Effector memory CD8-positive, alpha-beta T cell (primary cell): ENCODE measurements around the gene ZNF398.
"Not testable (repeated sequence)": the region's sequence is repeated elsewhere in the genome, so short reads cannot be mapped to it uniquely, and the experiment has no call there.

Experiments
- ATAC-seq: fragments of 150-1000 bp; cut with Tn5 transposase; replicated peaks from 2 replicates; pipeline ENCODE4 v1.10.0; 2021; ENCODE audit warnings: mild to moderate bottlenecking, moderate library complexity
- DNase-seq, 3 experiments: peaks; one replicate each; pipeline ENCODE4 v3.0.0; 2021
- H3K27ac Mint-ChIP-seq, 2 donors: one replicate each; pipeline ENCODE4 v1.8.0; 2022; ENCODE audit warnings: mild to moderate bottlenecking in 2 of 2, mixed read lengths in 2 of 2, moderate library complexity in 2 of 2
- H3K27me3 Mint-ChIP-seq, 2 donors: one replicate each; pipeline ENCODE4 v1.8.0; 2022; ENCODE audit warnings: mixed read lengths in 2 of 2
- H3K36me3 Mint-ChIP-seq: one replicate; pipeline ENCODE4 v1.8.0; 2022; ENCODE audit warnings: mild to moderate bottlenecking, moderate library complexity, mixed read lengths; ENCODE audit not compliant: insufficient read depth
- H3K4me1 Mint-ChIP-seq, 2 donors: one replicate each; pipeline ENCODE4 v1.8.0; 2022; ENCODE audit warnings: low read depth in 2 of 2, mixed read lengths in 2 of 2
- H3K4me3 Mint-ChIP-seq, 2 donors: one replicate each; pipeline ENCODE4 v1.8.0; 2022; ENCODE audit warnings: mild to moderate bottlenecking in 2 of 2, mixed read lengths in 2 of 2, moderate library complexity in 2 of 2
- H3K9me3 Mint-ChIP-seq, 2 donors: one replicate each; pipeline ENCODE4 v1.8.0; 2022; ENCODE audit warnings: mixed read lengths in 2 of 2

The ZNF398 gene

GRCh38 chr7:149133028-149133710 is 14.1 kb upstream of the ZNF398 start:
- Mint-ChIP-seq H3K27ac (no peak overlapping the region), H3K27me3 (no peaks in the 10 kb centered on the region), H3K9me3 (peaks cover 4 to 7% of the 10 kb centered on the region in 2 donors)

GRCh38 chr7:149136118-149136517 is 11.1 kb upstream of the ZNF398 start:
- no peaks in the 10 kb centered on the region for H3K9me3 Mint-ChIP-seq
- H3K4me3 Mint-ChIP-seq = no peak overlapping the region
- H3K27ac Mint-ChIP-seq = no peak overlapping the region
- ATAC-seq (no peak), DNase-seq (no peak)
- H3K36me3 Mint-ChIP-seq = peaks cover 7% of the 10 kb centered on the region
- H3K4me1 Mint-ChIP-seq = no peaks in the 10 kb centered on the region
- H3K27me3 Mint-ChIP-seq = no peaks in the 10 kb centered on the region

More at GRCh38 chr7:149133028-149133710, 14.1 kb upstream of the ZNF398 start:
- no peak overlapping the region for H3K4me3 Mint-ChIP-seq
- DNase-seq = no peak
- no peaks in the 10 kb centered on the region for H3K4me1 Mint-ChIP-seq
- no peak for ATAC-seq
- H3K36me3 Mint-ChIP-seq = peaks cover 15% of the 10 kb centered on the region

- Mint-ChIP-seq H3K9me3 (no peaks in the 10 kb centered on the region), H3K4me1 (peaks cover 0 to 3% of the 10 kb centered on the region in 2 donors), H3K36me3 (no peaks in the 10 kb centered on the region), H3K27me3 (no peaks in the 10 kb centered on the region), H3K27ac (no peak overlapping the region), H3K4me3 (no peak overlapping the region)
- DNase-seq = no peak
- no peak for ATAC-seq
Measured at GRCh38 chr7:149140831-149141230, 6.4 kb upstream of the ZNF398 start.

- Mint-ChIP-seq H3K4me1 (peaks cover 0 to 4% of the 10 kb centered on the region in 2 donors), H3K36me3 (peaks cover 1% of the 10 kb centered on the region), H3K27me3 (no peaks in the 10 kb centered on the region), H3K9me3 (no peaks in the 10 kb centered on the region), H3K27ac (no peak overlapping the region), H3K4me3 (no peak overlapping the region)
- DNase-seq (no peak), ATAC-seq (no peak)
Measured at GRCh38 chr7:149141893-149142292, 5.4 kb upstream of the ZNF398 start.

GRCh38 chr7:149144436-149144922 is 2.8 kb upstream of the ZNF398 start:
- Mint-ChIP-seq H3K4me1 (peaks cover 8 to 10% of the 10 kb centered on the region in 2 donors), H3K36me3 (peaks cover 16% of the 10 kb centered on the region)
- not testable (repeated sequence) for ATAC-seq, H3K27ac Mint-ChIP-seq, H3K9me3 Mint-ChIP-seq, DNase-seq, H3K27me3 Mint-ChIP-seq, H3K4me3 Mint-ChIP-seq

GRCh38 chr7:149145031-149145845 is 2.0 kb upstream of the ZNF398 start:
- H3K9me3 Mint-ChIP-seq = no peaks in the 10 kb centered on the region
- H3K4me1 Mint-ChIP-seq = peaks cover 12 to 16% of the 10 kb centered on the region in 2 donors
- H3K4me3 Mint-ChIP-seq = peak overlapping the region in 1 of 2 donors; percentile 82
- ATAC-seq (no peak), DNase-seq (no peak)
- no peaks in the 10 kb centered on the region for H3K27me3 Mint-ChIP-seq
- peak overlapping the region in 1 of 2 donors; percentile 55 for H3K27ac Mint-ChIP-seq
- peaks cover 16% of the 10 kb centered on the region for H3K36me3 Mint-ChIP-seq

GRCh38 chr7:149147752-149148653 is 750 bp downstream of the ZNF398 start:
- DNase-seq (peak; percentile 56 to 66 (median 65)), ATAC-seq (peak; percentile 51)
- H3K4me3 Mint-ChIP-seq = peak overlapping the region; percentile 79 to 82
- H3K9me3 Mint-ChIP-seq = no peaks in the 10 kb centered on the region
- H3K27me3 Mint-ChIP-seq = no peaks in the 10 kb centered on the region
- peaks cover 18 to 23% of the 10 kb centered on the region in 2 donors for H3K4me1 Mint-ChIP-seq
- H3K36me3 Mint-ChIP-seq = peaks cover 20% of the 10 kb centered on the region
- H3K27ac Mint-ChIP-seq = peak overlapping the region; percentile 77 to 78

GRCh38 chr7:149150981-149151380 is 3.7 kb downstream of the ZNF398 start:
- Mint-ChIP-seq H3K27ac (no peak overlapping the region), H3K36me3 (peaks cover 46% of the 10 kb centered on the region), H3K4me3 (no peak overlapping the region), H3K9me3 (no peaks in the 10 kb centered on the region), H3K4me1 (peaks cover 23 to 33% of the 10 kb centered on the region in 2 donors), H3K27me3 (no peaks in the 10 kb centered on the region)
- no peak for DNase-seq
- no peak for ATAC-seq

GRCh38 chr7:149153346-149153745 is 6.1 kb downstream of the ZNF398 start:
- Mint-ChIP-seq H3K27ac (peak overlapping the region; percentile 26 to 88), H3K9me3 (no peaks in the 10 kb centered on the region), H3K4me3 (no peak overlapping the region), H3K4me1 (peaks cover 22 to 36% of the 10 kb centered on the region in 2 donors), H3K27me3 (no peaks in the 10 kb centered on the region), H3K36me3 (peaks cover 49% of the 10 kb centered on the region)
- DNase-seq (no peak), ATAC-seq (no peak)

- Mint-ChIP-seq H3K27me3 (no peaks in the 10 kb centered on the region), H3K9me3 (no peaks in the 10 kb centered on the region), H3K4me3 (no peak overlapping the region), H3K27ac (peak overlapping the region; percentile 26 to 88), H3K4me1 (peaks cover 21 to 30% of the 10 kb centered on the region in 2 donors), H3K36me3 (peaks cover 47% of the 10 kb centered on the region)
- ATAC-seq = no peak
- DNase-seq = no peak
Measured at GRCh38 chr7:149154056-149154455, 6.8 kb downstream of the ZNF398 start.

GRCh38 chr7:149156898-149157297 is 9.6 kb downstream of the ZNF398 start:
- ATAC-seq = no peak
- H3K9me3 Mint-ChIP-seq = no peaks in the 10 kb centered on the region
- H3K4me1 Mint-ChIP-seq = peaks cover 18 to 19% of the 10 kb centered on the region in 2 donors
- peak overlapping the region in 1 of 2 donors; percentile 73 for H3K27ac Mint-ChIP-seq
- DNase-seq = no peak
- no peaks in the 10 kb centered on the region for H3K27me3 Mint-ChIP-seq
- no peak overlapping the region for H3K4me3 Mint-ChIP-seq
- peaks cover 59% of the 10 kb centered on the region for H3K36me3 Mint-ChIP-seq

GRCh38 chr7:149161241-149161848 is 14.1 kb downstream of the ZNF398 start:
- Mint-ChIP-seq H3K27me3 (no peaks in the 10 kb centered on the region), H3K9me3 (no peaks in the 10 kb centered on the region), H3K4me1 (peaks cover 9 to 11% of the 10 kb centered on the region in 2 donors), H3K27ac (peak overlapping the region in 1 of 2 donors; percentile 46), H3K4me3 (no peak overlapping the region), H3K36me3 (peaks cover 45% of the 10 kb centered on the region)
- DNase-seq (no peak), ATAC-seq (no peak)
